ENCODE data around the gene MIEF1.

DNA sequence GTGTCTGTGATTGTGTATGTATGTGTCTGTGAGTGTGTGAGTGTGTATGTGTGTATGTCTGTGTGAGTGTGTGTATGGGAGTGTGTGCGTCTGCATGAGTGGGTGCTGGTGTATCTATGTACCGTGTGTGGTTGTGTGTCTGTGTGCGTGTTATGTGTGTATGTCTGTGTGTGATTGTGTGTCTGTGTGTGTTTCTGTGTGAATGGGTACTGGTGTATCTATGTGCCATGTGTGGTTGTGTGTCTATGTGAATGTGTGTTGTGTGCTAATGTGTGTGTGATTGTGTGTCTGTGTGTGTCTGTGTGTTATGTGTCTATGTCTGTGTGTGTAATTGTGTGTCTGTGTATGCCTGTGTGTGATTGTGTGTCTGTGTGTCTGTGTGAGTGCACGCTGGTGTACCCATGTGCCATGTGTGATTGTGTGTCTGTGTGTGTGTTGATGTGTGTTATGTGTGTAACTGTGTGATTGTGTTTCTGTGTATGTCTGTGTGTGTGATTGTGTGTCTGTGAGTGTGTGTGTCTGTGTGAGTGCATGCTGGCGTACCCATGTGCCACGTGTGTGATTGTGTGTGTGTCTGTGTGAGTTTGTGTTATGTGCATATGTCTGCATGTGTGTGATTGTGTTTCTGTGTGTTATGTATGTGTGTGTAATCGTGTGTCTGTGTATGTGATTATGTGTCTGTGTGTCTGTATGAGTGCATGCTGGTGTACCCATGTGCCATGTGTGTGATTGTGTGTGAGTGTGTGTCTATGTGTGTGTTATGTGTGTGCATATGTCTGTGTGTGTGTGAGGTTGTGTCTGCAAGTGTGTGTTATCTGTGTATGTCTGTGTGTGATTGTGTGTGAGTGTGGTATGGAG lies 61.7 kb downstream of the MIEF1 start:
- TF ChIP-seq, protein P1, sequence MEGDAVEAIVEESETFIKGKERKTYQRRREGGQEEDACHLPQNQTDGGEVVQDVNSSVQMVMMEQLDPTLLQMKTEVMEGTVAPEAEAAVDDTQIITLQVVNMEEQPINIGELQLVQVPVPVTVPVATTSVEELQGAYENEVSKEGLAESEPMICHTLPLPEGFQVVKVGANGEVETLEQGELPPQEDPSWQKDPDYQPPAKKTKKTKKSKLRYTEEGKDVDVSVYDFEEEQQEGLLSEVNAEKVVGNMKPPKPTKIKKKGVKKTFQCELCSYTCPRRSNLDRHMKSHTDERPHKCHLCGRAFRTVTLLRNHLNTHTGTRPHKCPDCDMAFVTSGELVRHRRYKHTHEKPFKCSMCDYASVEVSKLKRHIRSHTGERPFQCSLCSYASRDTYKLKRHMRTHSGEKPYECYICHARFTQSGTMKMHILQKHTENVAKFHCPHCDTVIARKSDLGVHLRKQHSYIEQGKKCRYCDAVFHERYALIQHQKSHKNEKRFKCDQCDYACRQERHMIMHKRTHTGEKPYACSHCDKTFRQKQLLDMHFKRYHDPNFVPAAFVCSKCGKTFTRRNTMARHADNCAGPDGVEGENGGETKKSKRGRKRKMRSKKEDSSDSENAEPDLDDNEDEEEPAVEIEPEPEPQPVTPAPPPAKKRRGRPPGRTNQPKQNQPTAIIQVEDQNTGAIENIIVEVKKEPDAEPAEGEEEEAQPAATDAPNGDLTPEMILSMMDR (IDR thresholded peaks at IDR 0.05): no peak
- TF ChIP-seq POLR2AphosphoS5 (IDR thresholded peaks at IDR 0.05; ENCODE audit: low read depth, low read length) (no peak), SIN3A (IDR thresholded peaks at IDR 0.05; ENCODE audit: borderline replicate concordance, insufficient read depth, low read depth, low read length) (no peak)
- TF ChIP-seq, protein P2, sequence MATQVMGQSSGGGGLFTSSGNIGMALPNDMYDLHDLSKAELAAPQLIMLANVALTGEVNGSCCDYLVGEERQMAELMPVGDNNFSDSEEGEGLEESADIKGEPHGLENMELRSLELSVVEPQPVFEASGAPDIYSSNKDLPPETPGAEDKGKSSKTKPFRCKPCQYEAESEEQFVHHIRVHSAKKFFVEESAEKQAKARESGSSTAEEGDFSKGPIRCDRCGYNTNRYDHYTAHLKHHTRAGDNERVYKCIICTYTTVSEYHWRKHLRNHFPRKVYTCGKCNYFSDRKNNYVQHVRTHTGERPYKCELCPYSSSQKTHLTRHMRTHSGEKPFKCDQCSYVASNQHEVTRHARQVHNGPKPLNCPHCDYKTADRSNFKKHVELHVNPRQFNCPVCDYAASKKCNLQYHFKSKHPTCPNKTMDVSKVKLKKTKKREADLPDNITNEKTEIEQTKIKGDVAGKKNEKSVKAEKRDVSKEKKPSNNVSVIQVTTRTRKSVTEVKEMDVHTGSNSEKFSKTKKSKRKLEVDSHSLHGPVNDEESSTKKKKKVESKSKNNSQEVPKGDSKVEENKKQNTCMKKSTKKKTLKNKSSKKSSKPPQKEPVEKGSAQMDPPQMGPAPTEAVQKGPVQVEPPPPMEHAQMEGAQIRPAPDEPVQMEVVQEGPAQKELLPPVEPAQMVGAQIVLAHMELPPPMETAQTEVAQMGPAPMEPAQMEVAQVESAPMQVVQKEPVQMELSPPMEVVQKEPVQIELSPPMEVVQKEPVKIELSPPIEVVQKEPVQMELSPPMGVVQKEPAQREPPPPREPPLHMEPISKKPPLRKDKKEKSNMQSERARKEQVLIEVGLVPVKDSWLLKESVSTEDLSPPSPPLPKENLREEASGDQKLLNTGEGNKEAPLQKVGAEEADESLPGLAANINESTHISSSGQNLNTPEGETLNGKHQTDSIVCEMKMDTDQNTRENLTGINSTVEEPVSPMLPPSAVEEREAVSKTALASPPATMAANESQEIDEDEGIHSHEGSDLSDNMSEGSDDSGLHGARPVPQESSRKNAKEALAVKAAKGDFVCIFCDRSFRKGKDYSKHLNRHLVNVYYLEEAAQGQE (IDR thresholded peaks at IDR 0.05; ENCODE audit: insufficient read depth in 1 of 2, low read depth in 2 of 2, low read length in 1 of 2): no peak

All from Panc1 (cell line).